ENCODE results near the gene ARHGAP44.

Gene ARHGAP44

GRCh38 chr17:12790249-12791106, 1.2 kb downstream of the ARHGAP44 start:
- Mint-ChIP-seq H3K4me3 (peak overlapping the region; percentile 72), H3K36me3 (ENCODE audit: low read depth) (no peaks in the 10 kb centered on the region), H3K9me3 (no peaks in the 10 kb centered on the region), H3K4me1 (ENCODE audit: low read depth) (no peaks in the 10 kb centered on the region), H3K27ac (no peak overlapping the region), H3K27me3 (ENCODE audit: low read depth) (peaks cover 15% of the 10 kb centered on the region)
- DNase-seq (ENCODE audit: low spot score) = no peak

GRCh38 chr17:12794919-12795532, 5.7 kb downstream of the ARHGAP44 start:
- H3K27ac Mint-ChIP-seq = no peak overlapping the region
- H3K9me3 Mint-ChIP-seq = peaks cover 3% of the 10 kb centered on the region
- no peaks in the 10 kb centered on the region for H3K36me3 Mint-ChIP-seq (ENCODE audit: low read depth)
- no peaks in the 10 kb centered on the region for H3K4me1 Mint-ChIP-seq (ENCODE audit: low read depth)
- H3K4me3 Mint-ChIP-seq = no peak overlapping the region
- H3K27me3 Mint-ChIP-seq (ENCODE audit: low read depth) = peaks cover 9% of the 10 kb centered on the region
- DNase-seq (ENCODE audit: low spot score) = no peak

- Mint-ChIP-seq H3K4me1 (ENCODE audit: low read depth) (no peaks in the 10 kb centered on the region), H3K9me3 (peaks cover 27% of the 10 kb centered on the region), H3K36me3 (ENCODE audit: low read depth) (no peaks in the 10 kb centered on the region), H3K27ac (no peak overlapping the region), H3K4me3 (no peak overlapping the region), H3K27me3 (ENCODE audit: low read depth) (no peaks in the 10 kb centered on the region)
- no peak for DNase-seq (ENCODE audit: low spot score)
Observed at GRCh38 chr17:12800855-12801365, 11.6 kb downstream of the ARHGAP44 start.

GRCh38 chr17:12806630-12807029, 17.3 kb downstream of the ARHGAP44 start:
- no peak for DNase-seq (ENCODE audit: low spot score)
- H3K9me3 Mint-ChIP-seq = peaks cover 54% of the 10 kb centered on the region
- no peak overlapping the region for H3K27ac Mint-ChIP-seq
- no peaks in the 10 kb centered on the region for H3K27me3 Mint-ChIP-seq (ENCODE audit: low read depth)
- H3K36me3 Mint-ChIP-seq (ENCODE audit: low read depth) = no peaks in the 10 kb centered on the region
- H3K4me1 Mint-ChIP-seq (ENCODE audit: low read depth) = no peaks in the 10 kb centered on the region
- H3K4me3 Mint-ChIP-seq = no peak overlapping the region

- Mint-ChIP-seq H3K4me3 (no peak overlapping the region), H3K27ac (no peak overlapping the region), H3K36me3 (ENCODE audit: low read depth) (no peaks in the 10 kb centered on the region), H3K4me1 (ENCODE audit: low read depth) (no peaks in the 10 kb centered on the region), H3K9me3 (peaks cover 59% of the 10 kb centered on the region), H3K27me3 (ENCODE audit: low read depth) (no peaks in the 10 kb centered on the region)
- no peak for DNase-seq (ENCODE audit: low spot score)
Observed at GRCh38 chr17:12808723-12809122, 19.4 kb downstream of the ARHGAP44 start.

- H3K36me3 Mint-ChIP-seq (ENCODE audit: low read depth) = no peaks in the 10 kb centered on the region
- H3K4me3 Mint-ChIP-seq = no peak overlapping the region
- H3K9me3 Mint-ChIP-seq = peaks cover 51% of the 10 kb centered on the region
- no peak overlapping the region for H3K27ac Mint-ChIP-seq
- no peak for DNase-seq (ENCODE audit: low spot score)
- H3K27me3 Mint-ChIP-seq (ENCODE audit: low read depth) = no peaks in the 10 kb centered on the region
- H3K4me1 Mint-ChIP-seq (ENCODE audit: low read depth) = no peaks in the 10 kb centered on the region
Observed at GRCh38 chr17:12812877-12813276, 23.6 kb downstream of the ARHGAP44 start.

GRCh38 chr17:12813664-12814063, 24.4 kb downstream of the ARHGAP44 start:
- no peaks in the 10 kb centered on the region for H3K27me3 Mint-ChIP-seq (ENCODE audit: low read depth)

GRCh38 chr17:12814718-12815117, 25.4 kb downstream of the ARHGAP44 start:
- Mint-ChIP-seq H3K27ac (no peak overlapping the region), H3K27me3 (ENCODE audit: low read depth) (no peaks in the 10 kb centered on the region), H3K9me3 (peaks cover 46% of the 10 kb centered on the region), H3K4me3 (no peak overlapping the region), H3K4me1 (ENCODE audit: low read depth) (no peaks in the 10 kb centered on the region), H3K36me3 (ENCODE audit: low read depth) (no peaks in the 10 kb centered on the region)
- DNase-seq (ENCODE audit: low spot score) = no peak

More at GRCh38 chr17:12813664-12814063, 24.4 kb downstream of the ARHGAP44 start:
- Mint-ChIP-seq H3K36me3 (ENCODE audit: low read depth) (no peaks in the 10 kb centered on the region), H3K27ac (no peak overlapping the region), H3K4me3 (no peak overlapping the region), H3K4me1 (ENCODE audit: low read depth) (no peaks in the 10 kb centered on the region), H3K9me3 (peaks cover 52% of the 10 kb centered on the region)
- no peak for DNase-seq (ENCODE audit: low spot score)

- no peak overlapping the region for H3K4me3 Mint-ChIP-seq
- H3K27ac Mint-ChIP-seq = no peak overlapping the region
- H3K27me3 Mint-ChIP-seq (ENCODE audit: low read depth) = no peaks in the 10 kb centered on the region
- peaks cover 45% of the 10 kb centered on the region for H3K9me3 Mint-ChIP-seq
- no peak for DNase-seq (ENCODE audit: low spot score)
- no peaks in the 10 kb centered on the region for H3K4me1 Mint-ChIP-seq (ENCODE audit: low read depth)
- no peaks in the 10 kb centered on the region for H3K36me3 Mint-ChIP-seq (ENCODE audit: low read depth)
Observed at GRCh38 chr17:12815642-12816141, 26.4 kb downstream of the ARHGAP44 start.

- Mint-ChIP-seq H3K36me3 (ENCODE audit: low read depth) (no peaks in the 10 kb centered on the region), H3K9me3 (peaks cover 25% of the 10 kb centered on the region), H3K4me1 (ENCODE audit: low read depth) (no peaks in the 10 kb centered on the region), H3K27me3 (ENCODE audit: low read depth) (no peaks in the 10 kb centered on the region), H3K27ac (no peak overlapping the region), H3K4me3 (no peak overlapping the region)
- DNase-seq (ENCODE audit: low spot score) = no peak
Observed at GRCh38 chr17:12821376-12821940, 32.2 kb downstream of the ARHGAP44 start.

GRCh38 chr17:12826431-12826830, 37.1 kb downstream of the ARHGAP44 start:
- H3K36me3 Mint-ChIP-seq (ENCODE audit: low read depth) = no peaks in the 10 kb centered on the region
- H3K27me3 Mint-ChIP-seq (ENCODE audit: low read depth) = no peaks in the 10 kb centered on the region
- peaks cover 24% of the 10 kb centered on the region for H3K9me3 Mint-ChIP-seq
- no peaks in the 10 kb centered on the region for H3K4me1 Mint-ChIP-seq (ENCODE audit: low read depth)
- no peak overlapping the region for H3K27ac Mint-ChIP-seq
- H3K4me3 Mint-ChIP-seq = no peak overlapping the region
- no peak for DNase-seq (ENCODE audit: low spot score)

- Mint-ChIP-seq H3K27ac (no peak overlapping the region), H3K4me1 (ENCODE audit: low read depth) (no peaks in the 10 kb centered on the region), H3K27me3 (ENCODE audit: low read depth) (no peaks in the 10 kb centered on the region), H3K4me3 (no peak overlapping the region), H3K9me3 (peaks cover 50% of the 10 kb centered on the region), H3K36me3 (ENCODE audit: low read depth) (no peaks in the 10 kb centered on the region)
- DNase-seq (ENCODE audit: low spot score) = no peak
Observed at GRCh38 chr17:12830777-12831247, 41.5 kb downstream of the ARHGAP44 start.

- H3K27ac Mint-ChIP-seq = no peak overlapping the region
- H3K36me3 Mint-ChIP-seq (ENCODE audit: low read depth) = no peaks in the 10 kb centered on the region
- DNase-seq (ENCODE audit: low spot score) = no peak
- H3K9me3 Mint-ChIP-seq = peaks cover 42% of the 10 kb centered on the region
- H3K27me3 Mint-ChIP-seq (ENCODE audit: low read depth) = no peaks in the 10 kb centered on the region
- no peaks in the 10 kb centered on the region for H3K4me1 Mint-ChIP-seq (ENCODE audit: low read depth)
- no peak overlapping the region for H3K4me3 Mint-ChIP-seq
Observed at GRCh38 chr17:12831839-12832238, 42.5 kb downstream of the ARHGAP44 start.

- H3K36me3 Mint-ChIP-seq (ENCODE audit: low read depth) = no peaks in the 10 kb centered on the region
- DNase-seq (ENCODE audit: low spot score) = no peak
- H3K27ac Mint-ChIP-seq = no peak overlapping the region
- H3K4me1 Mint-ChIP-seq (ENCODE audit: low read depth) = no peaks in the 10 kb centered on the region
- H3K4me3 Mint-ChIP-seq = no peak overlapping the region
- no peaks in the 10 kb centered on the region for H3K27me3 Mint-ChIP-seq (ENCODE audit: low read depth)
- H3K9me3 Mint-ChIP-seq = peaks cover 24% of the 10 kb centered on the region
Observed at GRCh38 chr17:12839042-12839441, 49.7 kb downstream of the ARHGAP44 start.

Measured in T-helper 2 cell treated with Interferon-gamma antibody and Interleukin-4, amounts not matched to agents 5 μg/mL and 100 μg/mL, for 36 hours (primary cell).